NCI-H187 treated with DMSO at 0.1 percent for 48 hours (cell line): ENCODE results near the gene ARHGAP15.

Experiments used
- DNase-seq: peaks from one replicate; lab custom pipeline; 2025; lab: John Stamatoyannopoulos, UW

The ARHGAP15 gene

DNA sequence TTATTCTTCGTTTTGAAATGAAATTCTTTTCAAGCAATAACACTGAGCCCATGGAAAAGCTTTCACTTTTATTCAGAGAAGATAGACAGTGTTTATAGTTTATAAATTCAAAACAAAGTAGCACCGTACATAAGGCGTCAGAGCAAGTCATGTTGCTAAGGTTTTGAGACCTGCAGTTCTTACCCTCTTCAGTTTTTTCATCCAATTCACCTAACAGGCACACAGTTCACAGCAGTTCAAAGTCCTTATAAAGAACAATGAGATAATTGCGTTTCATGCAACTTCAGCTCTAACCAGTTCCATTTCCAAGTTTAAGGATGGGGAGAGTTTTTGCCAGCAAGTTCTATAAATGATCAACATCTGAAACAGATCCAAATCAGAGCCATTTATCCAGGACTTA lies 96.7 kb downstream of the ARHGAP15 start:
- no peak for DNase-seq

- no peak for DNase-seq
Observed at GRCh38 chr2:143226714-143227541, 97.7 kb downstream of the ARHGAP15 start.

GRCh38 chr2:143229411-143229810 lies 100.2 kb downstream of the ARHGAP15 start:
- no peak for DNase-seq

DNA sequence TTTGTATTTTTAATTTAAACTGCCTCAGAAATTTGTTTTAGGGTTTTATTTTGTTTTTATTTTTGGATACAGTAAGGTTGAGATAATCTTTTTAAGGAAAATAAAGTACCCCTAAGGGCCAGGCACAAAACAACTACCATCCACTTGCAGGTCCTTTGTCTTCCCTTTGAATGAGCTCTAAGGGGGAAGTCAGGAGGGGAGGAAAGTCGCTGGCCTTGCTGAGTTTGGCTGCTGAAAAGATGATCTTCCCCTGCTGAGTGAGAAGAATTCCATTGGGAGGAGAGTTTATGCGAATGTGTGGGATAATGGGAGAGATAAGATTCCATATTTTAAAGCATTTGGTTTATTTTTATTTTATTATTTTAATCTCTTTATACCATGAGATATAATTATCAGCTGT lies 100.7 kb downstream of the ARHGAP15 start:
- no peak for DNase-seq

DNA sequence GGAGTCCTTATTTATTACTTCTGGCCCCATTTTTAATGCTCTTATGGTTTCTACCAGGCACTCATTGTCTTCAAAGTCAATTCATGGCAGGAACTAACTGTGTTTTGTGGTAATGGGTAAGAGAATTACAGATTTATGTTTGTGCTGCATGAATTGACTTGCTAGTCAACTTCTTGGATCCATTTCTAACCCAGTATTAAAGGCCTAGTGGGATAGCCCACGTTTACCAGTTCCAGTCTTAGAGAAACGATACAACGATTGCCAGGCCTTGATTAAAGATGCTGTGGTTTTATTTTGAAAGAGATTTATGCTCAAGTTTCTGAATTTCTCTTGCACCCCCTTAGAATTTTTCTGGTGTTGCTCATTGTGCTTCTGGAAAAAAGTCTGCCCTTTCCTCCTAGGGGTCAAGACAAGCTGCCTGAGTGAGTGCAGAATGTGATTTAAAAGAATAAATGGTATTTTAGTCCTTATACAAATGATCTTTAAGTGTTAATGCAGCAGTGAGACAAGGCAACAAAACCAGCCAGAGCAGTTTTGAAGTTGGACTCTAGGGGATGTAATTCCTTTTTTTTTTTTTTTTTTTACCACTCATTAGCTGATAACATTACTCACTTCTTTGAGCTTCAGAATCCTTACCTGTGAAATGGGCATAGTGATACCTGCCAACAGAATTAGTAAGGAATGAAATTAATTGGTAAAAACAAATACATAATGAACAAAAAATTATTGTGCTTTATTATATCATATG lies 101.5 kb downstream of the ARHGAP15 start:
- DNase-seq = no peak

GRCh38 chr2:143231254-143231645 lies 102.0 kb downstream of the ARHGAP15 start:
- DNase-seq = no peak

DNA sequence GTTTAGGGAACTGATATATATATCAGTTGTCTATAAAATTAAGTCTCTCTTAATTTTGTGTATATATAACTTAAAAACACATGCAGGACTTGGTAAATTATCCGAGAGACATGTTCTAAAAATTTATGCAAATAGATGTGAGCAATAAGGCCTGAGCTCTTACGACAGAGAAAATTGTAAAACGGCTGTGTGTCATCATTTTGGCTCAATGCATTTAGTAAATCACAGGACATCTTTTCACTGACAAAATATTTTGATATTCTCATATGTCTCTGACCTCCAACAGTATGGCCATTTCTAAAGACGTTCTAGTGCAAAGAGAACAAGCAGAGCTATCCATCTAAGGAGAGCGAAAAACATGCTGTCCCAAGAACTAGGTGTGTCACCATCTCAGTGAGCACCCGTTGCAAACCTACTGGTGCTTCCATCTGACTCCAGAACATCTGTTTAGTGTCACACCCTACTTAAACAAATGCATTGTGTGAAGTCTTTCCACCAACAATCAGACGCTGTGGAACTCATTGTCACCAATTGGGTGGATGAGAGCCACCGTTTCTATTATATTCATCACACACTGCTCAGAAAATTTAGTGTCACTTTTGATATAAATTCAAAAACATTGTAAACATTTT lies 108.0 kb downstream of the ARHGAP15 start:
- no peak for DNase-seq

GRCh38 chr2:143241403-143242088 lies 112.3 kb downstream of the ARHGAP15 start:
- no peak for DNase-seq

GRCh38 chr2:143246246-143246645 lies 117.0 kb downstream of the ARHGAP15 start:
- DNase-seq = no peak

DNA sequence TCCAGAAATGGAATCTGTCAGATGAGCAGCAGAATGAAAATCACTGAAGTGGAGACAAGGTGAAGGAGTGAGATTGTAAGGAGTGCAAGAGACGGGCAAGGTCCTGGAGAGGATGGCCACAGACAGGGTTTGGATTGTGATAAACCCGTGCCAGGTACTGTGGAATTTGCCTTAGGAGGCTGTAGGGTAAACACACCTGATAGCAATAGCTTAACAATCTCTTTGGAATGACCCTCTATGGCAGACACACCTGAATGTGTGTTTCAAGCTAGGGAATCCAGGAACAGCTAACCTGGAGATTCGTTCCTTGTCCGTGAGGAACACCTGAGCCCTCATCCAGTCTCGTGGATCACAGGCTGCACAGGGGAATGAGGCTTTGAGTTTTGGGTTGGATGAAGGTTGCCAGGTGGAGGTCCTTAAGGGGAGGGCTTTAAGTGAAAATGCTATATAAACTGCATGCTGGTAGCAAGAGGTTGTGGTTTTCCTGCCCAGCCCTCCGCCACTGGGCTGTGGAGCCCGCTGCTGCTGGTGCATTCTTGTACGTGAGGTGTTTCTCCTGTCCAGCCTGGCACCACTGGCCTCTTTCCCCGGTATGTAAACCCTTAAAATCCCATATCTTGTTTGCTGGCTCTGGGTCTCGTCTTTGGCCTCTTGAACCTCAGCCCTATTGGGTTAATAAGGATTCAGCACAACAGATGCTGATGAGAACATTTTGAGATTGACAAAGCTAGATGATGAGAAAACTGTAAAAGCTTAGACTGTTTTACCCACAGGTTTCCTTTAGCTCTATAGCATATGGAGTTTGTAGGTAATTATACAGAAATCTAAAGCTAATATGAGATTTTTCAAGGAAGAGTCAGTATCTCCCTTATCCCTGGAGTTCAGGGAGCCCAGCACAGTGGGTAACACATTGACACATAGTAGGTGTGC lies 117.9 kb downstream of the ARHGAP15 start:
- no peak for DNase-seq

GRCh38 chr2:143248631-143249030 lies 119.4 kb downstream of the ARHGAP15 start:
- DNase-seq = no peak

GRCh38 chr2:143251681-143252080 lies 122.5 kb downstream of the ARHGAP15 start:
- DNase-seq = no peak

GRCh38 chr2:143252138-143252907 lies 123.1 kb downstream of the ARHGAP15 start:
- DNase-seq = no peak

DNA sequence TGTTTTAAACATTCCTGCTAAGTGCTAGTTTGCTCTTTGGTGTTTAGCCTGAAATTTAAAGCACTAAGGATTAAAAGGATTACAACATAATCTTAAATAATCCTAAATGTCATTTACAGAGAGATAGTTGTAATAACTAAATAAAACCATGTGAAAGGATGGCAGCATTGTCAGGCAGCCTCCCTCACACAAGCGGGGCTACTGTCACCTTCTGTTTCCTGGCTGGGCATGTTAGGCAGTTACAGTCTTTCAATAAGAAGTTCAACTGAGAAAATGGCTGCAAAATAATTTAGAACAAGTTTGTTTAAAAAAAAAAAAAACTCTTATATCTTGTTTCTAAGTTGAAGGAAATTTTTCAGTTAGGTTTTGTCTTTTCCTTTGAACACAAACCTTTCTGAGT lies 124.9 kb downstream of the ARHGAP15 start:
- DNase-seq = no peak

DNA sequence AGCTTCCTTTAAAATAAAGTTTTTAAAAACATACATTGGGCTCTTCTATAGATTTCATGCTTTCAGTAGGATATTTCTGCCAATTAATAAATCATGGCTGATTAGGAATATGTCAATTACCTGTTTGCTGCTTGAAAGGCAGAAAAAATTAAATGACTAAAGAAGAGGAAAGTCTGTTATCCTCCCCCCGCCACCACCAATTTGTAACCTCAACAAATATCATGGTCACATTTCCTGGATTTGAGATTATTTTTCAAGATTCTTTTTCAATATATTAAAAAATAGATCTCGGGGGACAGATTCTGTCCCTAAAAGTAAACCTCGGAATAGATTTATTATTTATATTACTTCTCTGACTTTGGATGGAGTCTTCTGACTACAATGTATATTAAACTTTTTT lies 125.9 kb downstream of the ARHGAP15 start:
- DNase-seq = no peak

GRCh38 chr2:143255899-143256298 lies 126.7 kb downstream of the ARHGAP15 start:
- no peak for DNase-seq

DNA sequence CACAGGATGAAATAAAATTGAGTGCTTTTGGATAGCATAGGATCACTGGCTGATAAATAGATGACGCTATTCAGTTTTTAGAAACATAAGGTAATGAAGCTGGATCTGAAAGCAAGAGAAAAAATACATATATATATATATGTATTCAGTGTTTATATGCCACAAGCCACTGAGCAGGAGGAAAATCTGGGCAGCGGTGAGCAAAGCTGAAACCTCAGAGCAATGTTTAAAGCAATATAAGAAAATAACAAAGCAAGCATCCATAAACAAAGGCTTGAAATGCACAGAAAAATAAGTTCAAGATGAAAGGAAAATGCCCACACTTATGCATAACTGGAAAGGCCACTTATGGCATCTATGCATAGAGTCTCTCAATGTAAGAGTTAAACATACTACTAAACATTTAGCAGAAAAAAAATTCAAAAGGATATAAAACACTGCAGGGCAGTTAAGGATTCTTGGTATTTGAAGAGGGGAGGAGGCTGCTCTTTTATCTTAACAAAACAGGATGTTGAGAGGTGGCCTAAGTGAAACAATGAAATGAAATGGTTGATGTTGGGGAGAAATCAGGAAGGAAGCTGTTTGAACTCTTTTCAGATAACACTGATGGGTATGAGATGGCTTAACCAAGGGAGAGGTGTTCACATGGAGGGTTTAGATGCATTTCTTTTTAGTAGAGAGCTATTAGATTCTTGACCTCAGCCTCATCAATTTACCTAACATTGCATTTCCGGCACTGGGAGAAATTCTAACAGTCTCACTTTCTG lies 129.1 kb downstream of the ARHGAP15 start:
- no peak for DNase-seq

DNA sequence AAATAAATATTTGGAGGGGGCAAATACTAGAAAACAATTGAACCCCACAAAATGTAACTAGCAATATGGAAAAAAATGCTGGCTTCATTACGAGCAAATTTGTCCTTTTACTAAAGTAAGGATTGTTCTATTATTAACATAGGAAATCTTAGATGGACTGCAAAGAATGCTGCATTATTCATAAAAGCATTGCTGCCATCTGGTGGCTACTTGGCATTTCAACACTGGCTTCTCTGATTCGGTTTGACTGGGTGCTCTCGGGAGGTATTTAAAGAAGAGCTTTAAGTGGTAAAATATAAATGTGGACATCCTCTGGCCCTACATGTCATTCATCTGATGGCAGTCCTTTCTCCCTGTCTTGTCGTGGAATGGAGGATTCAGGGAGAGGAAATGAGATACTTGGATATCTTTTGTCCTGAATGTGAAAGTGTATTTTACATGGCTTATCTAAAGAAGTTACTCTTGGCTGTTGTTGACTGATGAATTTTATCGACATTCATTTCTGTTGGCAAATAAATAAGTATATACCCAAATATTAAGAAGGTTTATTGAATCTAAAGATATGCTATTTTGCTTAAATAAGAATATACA lies 130.2 kb downstream of the ARHGAP15 start:
- no peak for DNase-seq

- no peak for DNase-seq
Observed at GRCh38 chr2:143261986-143262385, 132.8 kb downstream of the ARHGAP15 start.
